NCI-H1417 treated with DMSO at 0.1 percent for 48 hours (cell line): ENCODE results near the gene SHOC2.
"Not testable (repeated sequence)": the region's sequence is repeated elsewhere in the genome, so short reads cannot be mapped to it uniquely, and the experiment has no call there.

Experiments used
- DNase-seq: peaks from one replicate; lab custom pipeline; 2025; lab: John Stamatoyannopoulos, UW

SHOC2 gene

DNA sequence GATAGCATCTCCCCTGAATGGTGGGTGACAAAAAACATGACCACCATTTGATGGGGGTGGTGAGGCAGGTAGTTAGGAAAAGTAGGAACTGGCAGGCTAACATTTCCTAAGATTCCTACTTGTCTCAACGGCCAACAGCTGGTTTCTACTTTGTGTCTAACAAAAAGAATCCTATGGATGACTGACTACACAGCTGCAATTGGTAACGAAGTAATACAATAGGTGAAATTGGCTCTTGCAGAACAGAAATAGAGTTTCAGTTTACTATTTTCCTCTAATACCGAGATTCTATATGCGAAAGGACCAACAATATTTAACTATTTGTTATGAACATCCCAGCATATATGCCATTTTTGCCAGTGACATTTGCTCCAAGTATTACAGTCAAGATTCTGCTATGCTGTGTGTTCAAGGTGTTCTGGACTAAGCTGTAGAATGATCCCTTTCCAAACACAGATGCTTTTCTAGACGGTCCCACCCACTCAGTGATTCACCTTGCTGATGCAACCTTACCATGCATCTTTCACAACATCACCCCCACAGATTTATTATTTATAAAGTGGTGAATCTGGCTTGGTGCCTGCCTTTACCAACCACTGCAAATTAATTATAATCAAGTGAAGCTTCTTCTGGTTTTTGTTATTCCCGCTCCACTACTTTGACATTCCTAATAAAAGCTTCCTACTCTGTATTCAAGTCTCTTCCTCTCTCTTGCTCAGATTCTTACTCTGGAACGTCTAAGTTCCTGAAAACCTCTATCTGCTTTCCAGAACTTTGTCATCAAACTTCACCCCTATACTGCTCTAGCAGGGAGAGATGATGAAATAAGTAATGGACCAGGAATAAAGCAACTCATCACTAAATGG, 17.2 kb upstream of the SHOC2 start:
- DNase-seq: no peak

DNA sequence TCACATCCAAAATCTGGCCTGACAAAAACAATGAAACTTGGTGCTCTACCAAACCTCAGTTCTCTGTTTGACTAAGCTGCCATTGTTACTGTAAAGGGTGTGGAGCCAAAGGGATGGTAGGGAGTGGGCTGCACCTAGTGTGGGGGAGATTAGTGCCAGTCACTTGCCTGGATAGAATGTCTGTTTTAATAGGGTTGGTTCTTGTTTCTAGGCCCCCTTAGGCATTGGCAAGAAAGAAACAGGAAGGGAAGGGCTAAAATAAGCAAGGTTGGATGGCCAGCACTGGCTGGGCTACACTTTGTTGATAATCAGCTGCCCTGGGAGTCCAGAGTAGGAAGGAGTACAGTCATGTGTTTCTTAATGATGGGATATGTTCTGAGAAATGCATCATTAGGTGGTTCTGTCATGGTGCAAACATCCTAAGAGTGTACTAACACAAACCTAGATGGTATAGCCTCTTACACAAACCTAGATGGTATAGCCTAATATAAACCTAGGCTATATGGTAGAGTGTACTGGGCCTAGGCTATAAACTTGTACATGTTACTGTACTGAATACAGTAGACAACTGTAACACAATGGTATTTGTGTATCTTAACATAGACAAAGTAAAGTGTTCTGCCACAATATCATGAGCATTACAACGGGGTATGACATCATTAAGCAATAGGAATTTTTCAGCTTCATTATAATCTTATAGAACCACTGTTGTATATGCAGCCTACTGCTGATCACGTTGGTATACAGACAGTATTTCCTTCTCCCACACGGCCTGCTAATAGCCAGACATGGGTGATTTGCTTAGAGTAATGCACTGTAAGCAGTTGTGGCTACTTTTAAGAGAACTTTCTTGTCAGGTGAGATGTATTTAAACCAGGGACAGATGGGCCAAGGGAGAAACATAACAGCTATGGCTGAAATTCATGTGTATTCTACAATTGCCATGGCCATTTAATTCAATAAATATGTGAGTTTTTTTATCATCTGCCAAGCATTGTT, 15.8 kb upstream of the SHOC2 start:
- DNase-seq: no peak

DNA sequence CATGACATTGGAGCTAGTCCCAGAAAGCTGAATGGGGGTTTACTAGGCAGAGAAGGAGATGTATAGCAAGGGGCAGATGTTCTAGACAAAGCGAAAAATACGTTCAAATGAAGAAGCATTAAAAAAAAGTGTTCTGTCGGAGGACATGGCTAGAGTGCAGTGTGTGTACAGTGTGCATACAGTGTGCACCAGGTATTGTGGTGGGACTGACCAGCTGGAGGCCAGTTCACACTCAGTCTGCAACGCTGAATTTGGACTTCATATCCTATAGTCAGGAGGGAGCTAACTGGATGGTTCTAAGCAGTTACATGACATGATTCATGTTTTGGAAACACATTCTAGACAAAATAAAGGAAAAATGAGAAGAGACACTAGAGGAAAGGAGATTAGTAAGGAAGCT, 9.3 kb upstream of the SHOC2 start:
- no peak for DNase-seq

DNA sequence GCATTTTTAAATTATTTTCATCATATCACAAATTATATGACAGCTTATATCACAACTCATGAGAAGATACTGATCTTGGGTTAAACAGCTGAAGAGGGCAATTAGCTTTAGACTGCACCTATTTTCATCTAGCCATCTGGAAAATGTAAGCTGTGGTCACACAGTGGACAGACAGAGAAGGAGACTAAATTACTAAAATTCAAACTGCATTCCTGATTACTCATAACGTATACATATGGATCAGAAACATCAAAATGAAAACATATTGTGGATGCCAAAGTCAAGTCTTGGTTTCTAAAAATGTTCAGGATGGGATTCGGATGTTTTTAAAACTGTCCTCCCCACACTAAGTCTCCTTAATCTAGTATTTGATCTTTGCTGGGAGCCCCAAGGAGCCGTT, 7.0 kb upstream of the SHOC2 start:
- no peak for DNase-seq

DNA sequence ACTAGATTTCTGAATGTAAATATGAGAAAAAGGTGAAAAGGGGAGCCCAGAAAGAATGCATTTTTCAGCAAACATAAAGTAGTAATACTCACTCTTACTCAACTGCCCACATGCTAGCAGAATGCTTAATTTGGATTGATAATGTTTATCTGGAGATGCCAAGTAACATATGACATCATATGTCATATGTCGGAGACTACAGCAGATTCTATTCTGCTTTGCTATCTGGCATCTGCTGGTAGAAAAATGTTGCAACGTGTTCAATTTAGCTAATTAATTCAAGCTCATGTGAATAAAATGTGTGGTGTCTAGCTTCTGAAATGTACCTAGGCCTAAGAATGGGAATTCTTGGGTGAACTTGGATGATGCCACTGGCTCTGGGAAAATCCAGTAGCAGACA, 5.0 kb upstream of the SHOC2 start:
- DNase-seq: no peak

DNA sequence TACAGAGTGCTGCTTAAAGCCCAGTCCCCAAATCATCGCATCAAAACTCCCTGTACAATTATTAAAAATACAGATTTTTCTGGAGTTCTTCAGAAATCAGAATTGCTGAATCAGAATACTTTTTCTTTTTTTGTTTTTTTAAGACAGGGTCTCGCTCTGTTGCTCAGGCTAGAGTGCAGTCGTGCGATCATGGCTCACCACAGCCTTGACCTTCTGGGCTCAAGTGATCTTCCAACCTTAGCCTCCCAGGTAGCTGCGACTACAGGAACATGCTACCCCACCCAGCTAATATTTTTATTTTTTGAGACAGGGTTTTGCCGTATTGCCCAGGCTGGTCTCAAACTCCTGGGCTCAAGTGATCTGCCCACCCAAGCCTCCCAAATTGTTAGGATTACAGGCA, 4.4 kb upstream of the SHOC2 start:
- no peak for DNase-seq

DNA sequence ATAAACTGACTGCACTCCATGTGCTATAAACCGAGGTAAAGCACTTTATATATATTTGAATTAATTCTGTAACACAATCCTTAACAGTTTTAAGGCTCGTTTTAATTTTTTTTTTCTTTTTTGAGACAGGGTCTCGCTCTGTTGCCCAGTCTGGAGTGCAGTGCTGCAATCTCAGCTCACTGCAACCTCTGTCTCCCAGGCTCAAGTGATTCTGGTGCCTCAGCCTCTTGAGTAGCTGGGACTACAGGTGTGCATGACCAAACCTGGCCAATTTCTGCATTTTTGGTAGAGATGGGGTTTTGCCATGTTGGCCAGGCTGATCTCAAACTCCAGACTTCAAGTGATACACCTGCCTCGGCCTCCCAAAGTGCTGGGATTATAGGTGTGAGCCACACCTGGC, 3.8 kb upstream of the SHOC2 start:
- not testable (repeated sequence) for DNase-seq

DNA sequence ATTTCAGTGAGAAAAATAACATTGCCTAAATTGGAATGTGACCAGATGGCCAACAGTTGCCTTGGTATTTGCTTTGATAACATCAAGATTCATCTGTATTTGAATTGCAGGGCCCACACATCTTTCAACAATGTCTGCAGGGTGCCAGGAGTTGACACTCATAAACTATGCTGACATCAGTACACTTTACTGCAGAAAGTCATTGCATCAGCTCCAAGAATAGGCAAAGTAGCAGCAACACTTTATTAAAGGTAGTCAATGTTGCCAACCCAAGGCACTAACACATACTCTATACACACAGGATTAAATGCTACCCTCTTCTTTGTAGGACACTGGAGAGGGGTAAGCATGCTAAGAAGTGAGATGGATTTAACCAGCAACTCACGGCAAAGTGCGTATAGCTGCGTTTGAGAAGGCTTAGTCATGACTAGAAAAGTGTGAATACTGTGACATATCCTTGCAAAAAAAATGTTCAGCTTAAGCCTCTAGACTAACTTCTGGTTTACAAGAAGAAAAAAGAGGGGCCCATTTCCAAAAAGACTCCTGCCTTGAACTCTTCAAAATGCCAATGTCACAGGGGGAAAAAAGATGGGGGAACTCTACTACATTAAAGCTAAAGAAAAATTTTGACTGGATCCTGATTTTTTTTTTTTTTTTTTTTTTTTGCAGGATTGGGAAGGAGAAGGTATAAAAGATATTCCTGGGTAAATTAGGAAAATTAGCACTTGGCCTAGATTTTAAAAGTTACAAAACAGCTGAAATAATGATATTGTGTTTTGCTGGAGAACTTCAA, 2.7 kb upstream of the SHOC2 start:
- DNase-seq: no peak

DNA sequence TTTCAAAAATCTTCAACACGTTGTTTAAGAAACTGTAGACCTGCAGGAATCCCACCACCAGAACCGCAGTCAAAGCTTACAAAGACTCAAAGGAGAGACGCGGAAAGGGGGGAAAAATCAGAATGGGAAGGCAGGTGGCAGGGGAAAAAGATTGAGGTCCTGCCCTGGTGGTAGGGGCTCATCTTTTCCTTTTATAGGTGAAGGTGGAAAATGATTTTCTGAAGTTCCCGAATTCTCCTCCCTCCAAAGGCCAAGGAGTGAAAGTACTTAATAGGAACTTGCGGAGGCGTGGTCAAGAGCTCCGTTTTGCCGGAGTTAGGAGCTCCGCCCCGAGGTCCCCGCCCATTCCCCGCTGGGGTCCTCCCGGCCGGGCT, 1.1 kb upstream of the SHOC2 start:
- no peak for DNase-seq

DNA sequence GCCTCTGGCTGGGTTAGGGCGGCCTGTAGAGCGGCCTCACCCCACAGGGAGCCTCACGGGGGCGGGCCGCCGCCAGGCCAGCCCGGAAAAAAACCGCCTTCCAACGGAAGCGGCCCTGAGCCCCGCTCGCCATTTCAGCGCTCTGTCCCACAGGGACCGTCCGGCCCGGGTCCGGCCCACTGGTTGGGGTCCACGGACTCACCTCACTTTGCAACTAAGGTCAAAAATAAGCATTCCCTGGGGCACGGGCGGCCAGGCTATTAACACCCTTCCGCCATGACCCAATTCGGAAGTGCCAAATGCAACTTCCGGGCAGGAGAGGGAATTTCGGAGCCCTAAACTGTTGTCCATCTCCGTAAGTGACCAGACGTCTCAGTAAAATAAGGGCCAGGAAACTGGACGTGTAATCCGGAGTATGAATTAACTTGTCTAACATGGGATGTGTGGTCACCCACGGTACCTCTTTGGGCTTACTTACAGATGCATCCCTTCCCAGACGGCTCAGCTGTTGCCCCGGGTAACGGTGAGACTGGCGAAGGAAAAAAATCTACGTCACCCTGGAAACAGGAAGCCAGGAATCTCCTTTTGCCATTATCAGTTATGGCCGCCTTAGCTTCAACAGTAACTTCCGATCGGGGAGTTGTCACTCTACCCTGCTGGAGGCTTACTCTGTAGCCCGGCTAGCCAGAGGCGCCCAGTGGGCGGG, 608 bp upstream of the SHOC2 start, which contains the start of gene BBIP1:
Gene BBIP1 (minus strand): TSS at position 538 of the 706 bp plus-strand sequence. CDS start 1,023 bp downstream, outside the sequence.
- peak; percentile 88 for DNase-seq

DNA sequence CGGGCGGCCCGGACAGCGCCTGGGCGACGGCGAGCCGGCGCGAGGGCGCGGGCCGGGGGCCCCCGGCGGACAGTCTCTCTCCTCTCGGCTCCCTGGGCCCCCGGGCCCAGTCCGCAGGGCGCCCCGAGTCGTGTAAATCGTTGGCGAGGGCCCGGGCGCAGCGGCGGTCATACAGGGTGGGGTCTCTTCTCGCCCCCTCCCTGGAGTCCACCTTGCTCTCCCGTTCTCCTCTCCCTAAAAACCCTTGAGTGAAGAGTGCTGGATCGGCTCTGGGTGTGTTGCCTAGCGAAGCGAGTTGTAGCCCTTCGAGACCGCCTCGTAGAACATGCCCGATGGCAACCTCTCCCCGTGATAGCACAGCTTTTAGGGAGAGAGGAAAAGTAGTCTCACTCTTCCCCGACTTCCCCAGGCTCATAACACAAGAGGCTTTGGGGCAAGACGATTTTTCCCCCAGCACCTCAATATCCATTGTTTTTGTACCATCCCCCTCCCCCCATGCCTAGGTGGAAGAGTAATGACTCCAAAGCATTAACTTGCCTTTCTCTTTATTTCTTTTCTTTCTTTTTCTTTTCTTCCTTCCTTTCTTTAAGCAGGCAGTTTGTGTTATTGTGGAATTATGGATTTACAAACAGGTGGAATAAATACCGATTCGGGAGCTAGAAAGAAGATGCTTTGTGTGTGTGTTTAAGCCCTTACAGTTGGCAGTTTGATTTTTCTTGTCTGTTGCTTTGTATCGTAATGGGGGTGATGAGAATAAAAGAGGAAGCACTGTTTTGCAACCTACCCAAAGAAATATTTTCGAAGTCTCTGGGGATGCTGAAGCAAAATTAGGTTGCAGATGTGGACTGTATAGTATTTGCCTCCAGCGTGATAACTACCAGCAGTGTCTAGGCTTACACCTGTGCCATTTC, 822 bp downstream of the SHOC2 start:
- no peak for DNase-seq

DNA sequence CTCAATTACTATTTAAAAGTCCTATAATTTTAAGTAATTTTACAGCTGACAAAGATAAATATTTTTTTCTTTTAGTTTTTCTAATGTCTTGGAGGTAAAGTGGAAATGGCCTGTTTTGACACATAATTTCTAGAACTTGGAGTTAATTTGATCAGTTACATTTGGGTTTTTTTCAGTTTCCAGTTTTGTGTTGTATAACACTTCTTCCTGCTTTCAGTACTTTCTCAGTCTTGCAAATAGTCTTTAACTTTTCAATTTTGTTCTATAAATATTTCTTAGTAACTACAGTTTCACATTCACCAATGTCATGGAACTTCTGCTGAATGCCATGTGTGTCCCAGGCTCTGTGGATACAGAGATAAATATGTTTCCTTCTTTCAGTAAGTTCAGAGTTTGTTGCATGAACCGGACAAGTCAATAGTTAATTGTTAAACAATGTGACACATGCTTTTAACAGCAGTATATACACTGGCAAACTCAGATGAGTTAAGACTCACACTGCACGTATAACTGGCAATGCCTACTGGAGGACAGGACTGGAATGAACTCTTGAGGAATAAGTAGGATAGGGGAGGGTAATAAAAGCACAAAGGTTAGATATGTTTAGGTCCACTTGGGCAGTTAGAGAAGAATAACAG, 4.6 kb downstream of the SHOC2 start:
- no peak for DNase-seq

DNA sequence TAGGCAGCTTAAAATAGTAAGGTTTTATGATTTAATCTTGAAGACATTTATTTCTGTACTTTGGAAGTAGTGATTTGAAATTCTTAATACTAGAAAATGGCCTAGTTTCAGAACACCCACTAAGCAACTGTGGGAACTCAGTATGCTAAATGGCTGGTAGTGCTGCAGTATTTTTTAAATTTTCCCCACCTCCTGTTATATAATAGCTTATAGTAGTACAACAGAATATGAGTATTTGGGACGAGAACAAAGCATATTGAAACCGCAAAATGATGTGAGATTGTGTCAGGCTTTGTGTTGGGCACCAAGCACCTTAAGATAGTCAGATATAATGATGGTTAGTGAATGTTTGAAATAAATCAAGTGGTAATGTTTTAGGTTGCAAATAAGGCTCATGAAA, 8.1 kb downstream of the SHOC2 start:
- DNase-seq: no peak

DNA sequence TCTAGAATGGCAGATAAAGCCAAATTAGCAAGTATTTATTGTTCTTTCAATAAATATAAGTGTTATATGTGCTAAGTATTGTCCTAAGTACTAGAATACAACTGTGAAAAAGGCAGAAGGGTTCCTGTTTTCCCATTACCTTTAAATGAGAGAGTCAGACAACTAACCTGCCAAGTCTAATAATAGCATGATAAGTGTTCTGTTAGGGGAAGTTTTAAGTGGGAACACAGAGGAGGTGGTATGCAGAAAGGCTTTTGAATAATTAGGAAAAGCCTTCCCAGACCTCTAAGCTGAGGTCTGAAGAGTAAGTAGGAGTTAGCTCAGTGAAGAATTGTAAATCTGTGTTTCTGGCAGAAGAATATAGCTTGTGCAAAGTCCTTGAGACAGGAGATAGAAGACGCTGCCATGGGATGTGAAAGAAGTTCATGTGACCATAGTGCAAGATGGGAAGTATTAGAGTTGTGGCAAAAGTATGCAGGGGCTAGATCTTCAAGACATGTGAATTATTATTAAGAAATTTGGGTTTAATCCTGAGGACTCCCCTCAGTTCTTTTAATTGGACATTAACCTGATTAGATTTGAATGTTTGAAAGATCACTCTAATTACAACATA, 12.5 kb downstream of the SHOC2 start:
- no peak for DNase-seq

DNA sequence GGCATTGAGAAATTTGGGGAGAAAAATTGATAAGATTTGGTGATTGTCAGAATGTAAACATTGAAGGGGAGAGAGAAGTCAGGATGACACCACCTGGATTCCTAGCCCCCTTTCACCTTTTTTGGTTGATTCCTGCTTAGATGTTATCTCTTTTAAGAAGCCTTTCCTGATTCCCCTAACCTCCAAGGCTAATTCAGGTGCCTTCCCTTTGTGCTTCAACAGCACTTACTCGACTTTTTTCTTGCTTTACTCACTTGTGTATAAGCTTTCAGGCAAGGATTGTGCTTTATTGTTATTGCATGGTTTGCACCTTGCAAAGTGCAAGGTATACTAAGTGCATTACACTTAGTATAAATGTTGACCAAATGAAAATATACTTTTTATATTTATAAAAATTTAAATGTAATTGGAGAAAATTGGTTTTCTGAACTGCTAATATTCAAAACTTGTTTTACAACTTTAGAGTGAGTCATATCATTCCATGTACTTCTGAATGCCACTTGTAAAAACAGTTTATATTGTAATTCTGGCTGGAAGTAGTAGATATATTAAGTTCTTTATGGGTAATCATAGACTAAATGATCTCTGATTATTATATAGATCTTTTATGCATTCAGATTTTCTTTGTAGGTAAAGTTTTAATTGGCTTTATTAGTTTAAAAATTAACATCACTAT, 13.2 kb downstream of the SHOC2 start:
- no peak for DNase-seq

DNA sequence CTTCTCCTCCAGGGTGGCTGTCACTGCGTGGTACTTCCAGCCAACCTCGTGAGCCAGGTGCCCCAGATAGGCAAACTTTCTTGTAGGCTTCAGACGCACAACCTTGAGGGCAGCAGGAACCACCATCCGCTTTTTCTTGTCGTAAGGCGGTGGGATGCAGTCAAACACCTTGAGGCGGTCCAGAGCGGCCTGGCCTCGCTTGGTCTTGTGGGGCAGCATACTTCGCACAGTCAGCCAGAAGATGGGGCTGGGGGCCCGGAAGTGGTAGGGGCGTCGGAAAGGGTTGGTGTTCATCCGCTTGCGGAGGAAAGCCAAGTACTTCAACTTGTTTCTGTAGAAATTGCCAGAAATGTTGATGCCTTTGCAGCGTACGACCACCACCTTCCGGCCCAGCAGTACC, 17.4 kb downstream of the SHOC2 start:
- no peak for DNase-seq

DNA sequence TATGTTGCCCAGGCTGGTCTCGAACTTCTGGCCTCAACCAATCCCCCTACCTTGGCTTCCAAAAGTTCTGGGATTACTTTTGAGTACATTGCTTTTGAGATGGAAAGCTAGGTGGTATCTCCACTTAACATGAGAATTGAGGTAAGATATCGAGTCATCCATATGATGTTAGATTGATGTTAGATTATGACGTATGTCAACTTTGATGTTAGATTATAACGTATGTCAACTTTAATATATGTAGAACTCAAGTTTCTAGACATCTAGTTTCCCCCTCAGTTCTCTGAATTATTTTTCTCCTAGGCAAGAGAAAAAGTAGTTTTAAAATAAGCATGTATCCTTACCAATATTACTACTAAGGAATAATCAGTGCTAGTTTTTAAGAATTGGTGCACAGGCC, 20.0 kb downstream of the SHOC2 start:
- DNase-seq: no peak

DNA sequence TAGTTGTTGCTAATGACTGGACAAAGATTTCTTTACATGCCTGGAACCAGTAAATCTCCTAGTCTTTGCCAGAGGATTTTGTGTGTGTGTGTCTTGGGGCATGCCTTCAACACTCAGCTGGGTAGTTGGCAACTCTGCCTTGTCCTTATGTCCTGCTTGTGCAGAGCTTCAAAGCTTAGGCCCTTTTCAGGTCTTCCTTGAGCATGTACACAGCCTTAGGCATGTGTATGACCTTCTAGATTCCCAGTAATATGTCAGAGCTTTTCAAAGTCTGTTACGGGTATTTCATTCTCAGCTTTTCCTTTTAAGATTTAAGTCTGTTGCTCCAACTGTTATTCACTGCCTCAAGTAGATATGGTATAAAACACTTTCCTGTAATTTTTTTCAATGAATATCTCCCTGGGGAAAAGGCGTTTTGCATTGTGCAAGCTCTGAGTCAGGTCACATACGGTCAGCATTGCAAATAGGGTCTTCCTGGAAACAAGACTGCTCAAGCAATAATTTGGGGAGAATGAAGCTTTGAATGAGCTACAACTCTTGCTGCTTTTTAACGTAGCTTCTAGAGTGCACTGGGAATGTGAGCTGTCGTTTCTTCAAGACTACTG, 25.5 kb downstream of the SHOC2 start:
- DNase-seq: no peak
